Memory B cell (primary cell): Measurements from ENCODE around the gene SRC.

Experiments used
- ATAC-seq: fragments of 150-1000 bp; cut with Tn5 transposase; 2 replicates; pipeline ENCODE4 v1.10.0; 2021; ENCODE audit warnings: low read depth, mild to moderate bottlenecking, moderate library complexity
- DNase-seq, 2 donors: peaks; one replicate each; pipeline ENCODE4 v3.0.0; 2022; ENCODE audit warnings: low spot score in 2 of 2
- H3K27ac Mint-ChIP-seq: one replicate; pipeline ENCODE4 v1.8.0; 2022; ENCODE audit warnings: mild to moderate bottlenecking, moderate library complexity, mixed read lengths
- H3K27me3 Mint-ChIP-seq: one replicate; pipeline ENCODE4 v1.8.0; 2022; ENCODE audit warnings: mixed read lengths
- H3K36me3 Mint-ChIP-seq: one replicate; pipeline ENCODE4 v1.8.0; 2022; ENCODE audit warnings: mild to moderate bottlenecking, mixed read lengths
- H3K4me1 Mint-ChIP-seq: one replicate; pipeline ENCODE4 v1.8.0; 2022; ENCODE audit warnings: mixed read lengths
- H3K4me3 Mint-ChIP-seq: one replicate; pipeline ENCODE4 v1.8.0; 2022; ENCODE audit warnings: mild to moderate bottlenecking, moderate library complexity, mixed read lengths
- H3K9me3 Mint-ChIP-seq: one replicate; pipeline ENCODE4 v1.8.0; 2022; ENCODE audit warnings: mixed read lengths

The SRC gene

DNA sequence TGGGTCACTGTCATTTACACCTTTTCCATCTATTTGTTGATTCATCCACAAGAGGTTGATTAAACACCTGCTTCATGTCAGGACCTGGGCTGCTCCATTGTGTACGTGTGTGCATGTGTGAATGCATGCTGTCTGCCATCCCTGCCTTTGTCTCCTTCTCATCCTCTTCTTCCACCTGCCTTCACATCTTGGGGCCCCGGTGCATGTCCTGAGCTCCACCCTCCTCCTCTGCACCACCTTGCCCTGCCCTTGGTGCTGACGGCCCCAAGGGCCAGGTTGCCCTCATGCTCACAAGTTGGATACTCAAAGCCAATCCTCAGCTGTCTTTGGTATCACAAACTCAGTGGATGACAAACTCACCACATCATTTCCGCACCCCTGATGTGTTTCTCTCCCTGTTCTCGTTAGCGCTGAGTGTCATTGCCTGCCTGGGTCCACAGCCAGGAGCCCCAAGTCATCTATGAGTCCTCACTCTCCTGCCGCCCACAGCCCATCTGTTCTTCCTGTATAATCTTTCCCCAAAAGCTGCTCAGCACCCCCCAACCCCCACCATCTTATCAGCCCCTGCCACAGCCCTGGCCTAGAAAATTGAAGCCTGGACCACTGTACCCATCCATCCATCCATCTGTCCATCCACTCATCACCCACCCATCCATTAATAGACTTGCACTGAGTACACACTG lies 85.0 kb downstream of the SRC start:
- H3K4me3 Mint-ChIP-seq, result no peak overlapping the region
- no peaks in the 10 kb centered on the region for H3K4me1 Mint-ChIP-seq
- DNase-seq (no peak), ATAC-seq (no peak)
- no peaks in the 10 kb centered on the region for H3K36me3 Mint-ChIP-seq
- H3K9me3 Mint-ChIP-seq, result no peaks in the 10 kb centered on the region
- no peak overlapping the region for H3K27ac Mint-ChIP-seq
- no peaks in the 10 kb centered on the region for H3K27me3 Mint-ChIP-seq

DNA sequence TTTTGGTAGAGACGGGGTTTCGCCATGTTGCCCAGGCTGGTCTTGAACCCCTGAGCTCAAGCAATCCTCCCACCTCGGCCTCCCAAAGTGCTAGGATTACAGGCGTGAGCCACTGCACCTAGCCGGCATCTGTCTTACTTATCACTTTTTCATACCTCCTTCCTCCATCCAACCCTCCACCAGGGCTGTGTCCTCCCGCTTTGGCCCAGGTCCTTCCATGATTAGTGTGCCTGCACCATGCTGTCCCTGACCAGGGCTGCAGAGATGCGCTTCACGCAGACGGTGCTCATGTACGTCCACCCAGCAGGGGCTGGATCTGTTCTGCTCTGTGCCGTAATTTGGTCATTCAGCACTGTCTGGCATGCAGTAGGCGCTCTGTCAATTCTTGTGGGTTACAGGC lies 85.8 kb downstream of the SRC start:
- no peaks in the 10 kb centered on the region for H3K4me1 Mint-ChIP-seq
- no peaks in the 10 kb centered on the region for H3K36me3 Mint-ChIP-seq
- no peak for ATAC-seq
- no peak overlapping the region for H3K4me3 Mint-ChIP-seq
- peaks cover 4% of the 10 kb centered on the region for H3K27me3 Mint-ChIP-seq
- H3K9me3 Mint-ChIP-seq, result no peaks in the 10 kb centered on the region
- H3K27ac Mint-ChIP-seq, result no peak overlapping the region
- no peak for DNase-seq

DNA sequence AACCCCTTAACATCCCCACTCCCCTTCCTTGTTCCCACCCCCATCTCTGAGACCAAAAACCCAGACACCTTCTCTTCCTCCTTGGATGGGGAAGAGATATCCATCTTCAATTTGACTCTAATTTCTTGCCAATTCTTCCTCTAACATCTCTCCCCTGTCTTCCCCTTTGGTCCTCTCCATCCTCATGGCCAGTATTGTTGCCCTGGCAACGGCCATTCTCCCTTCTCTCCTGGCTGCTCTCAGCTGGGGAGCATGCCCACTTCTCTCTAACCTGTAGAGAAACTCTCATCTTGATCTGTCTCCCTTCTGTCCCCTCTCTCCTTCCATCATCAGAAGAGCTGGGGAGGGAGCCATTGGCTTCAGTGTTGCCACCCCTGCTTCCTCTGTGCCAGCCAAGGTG lies 86.7 kb downstream of the SRC start:
- Mint-ChIP-seq H3K27me3 (peaks cover 8% of the 10 kb centered on the region), H3K27ac (no peak overlapping the region), H3K4me1 (no peaks in the 10 kb centered on the region), H3K9me3 (no peaks in the 10 kb centered on the region), H3K4me3 (no peak overlapping the region), H3K36me3 (no peaks in the 10 kb centered on the region)
- no peak for ATAC-seq
- DNase-seq, result no peak

DNA sequence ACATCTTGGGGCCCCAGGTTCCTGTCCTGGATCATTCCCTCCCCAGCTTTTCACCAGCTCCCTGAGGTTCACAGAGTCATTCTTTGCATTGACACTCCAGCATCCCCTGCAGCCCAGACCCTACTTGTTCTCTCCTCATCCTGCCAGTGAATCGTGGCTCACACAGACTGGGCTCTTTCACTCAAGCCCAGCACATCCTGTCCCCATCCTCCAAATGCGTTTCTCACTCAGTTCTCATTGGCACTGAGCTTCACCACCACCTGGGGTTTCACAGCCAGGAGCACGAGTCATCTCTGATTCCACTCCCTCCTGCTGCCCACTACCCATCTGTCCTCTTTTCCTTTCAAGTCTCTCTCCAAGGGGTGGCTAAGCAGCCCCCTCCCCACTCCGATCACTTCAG lies 89.7 kb downstream of the SRC start:
- H3K9me3 Mint-ChIP-seq, result no peaks in the 10 kb centered on the region
- H3K4me3 Mint-ChIP-seq, result no peak overlapping the region
- ATAC-seq (no peak), DNase-seq (no peak)
- H3K27me3 Mint-ChIP-seq, result peaks cover 22% of the 10 kb centered on the region
- H3K36me3 Mint-ChIP-seq, result no peaks in the 10 kb centered on the region
- H3K4me1 Mint-ChIP-seq, result no peaks in the 10 kb centered on the region
- no peak overlapping the region for H3K27ac Mint-ChIP-seq

DNA sequence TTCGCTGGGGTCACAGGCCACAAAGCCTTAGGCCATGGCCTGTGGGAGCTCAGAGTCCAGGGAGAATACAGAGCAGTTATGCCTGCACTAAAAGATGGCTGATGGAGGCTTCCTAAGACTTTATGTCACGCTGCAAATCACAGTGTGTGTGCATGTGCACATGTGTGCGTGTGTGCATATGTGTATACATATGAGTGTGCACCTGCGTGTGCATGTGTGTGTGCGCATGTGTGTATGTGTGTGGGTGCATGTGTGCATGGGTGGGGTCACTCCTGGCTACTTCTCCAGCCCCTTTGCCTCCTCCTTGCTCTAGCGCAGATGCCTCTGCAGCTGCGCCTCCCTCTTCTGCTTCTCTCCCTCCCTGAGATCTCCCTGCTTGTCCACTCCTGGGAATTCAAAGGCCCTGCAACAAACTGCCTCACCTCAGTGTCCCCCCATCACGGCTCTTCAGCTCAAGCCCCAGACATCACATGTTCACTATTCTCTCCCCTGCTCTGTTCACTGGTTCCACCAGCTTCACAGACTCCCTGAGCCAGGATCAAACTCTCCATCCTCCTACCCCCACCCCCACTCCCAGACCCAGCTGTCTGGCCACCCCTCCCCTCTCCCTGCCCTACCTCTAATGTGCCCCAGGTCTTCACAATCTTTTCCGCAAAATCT lies 90.7 kb downstream of the SRC start:
- Mint-ChIP-seq H3K36me3 (no peaks in the 10 kb centered on the region), H3K27ac (no peak overlapping the region), H3K4me3 (no peak overlapping the region), H3K4me1 (no peaks in the 10 kb centered on the region), H3K9me3 (no peaks in the 10 kb centered on the region), H3K27me3 (peaks cover 22% of the 10 kb centered on the region)
- no peak for ATAC-seq
- DNase-seq, result no peak

DNA sequence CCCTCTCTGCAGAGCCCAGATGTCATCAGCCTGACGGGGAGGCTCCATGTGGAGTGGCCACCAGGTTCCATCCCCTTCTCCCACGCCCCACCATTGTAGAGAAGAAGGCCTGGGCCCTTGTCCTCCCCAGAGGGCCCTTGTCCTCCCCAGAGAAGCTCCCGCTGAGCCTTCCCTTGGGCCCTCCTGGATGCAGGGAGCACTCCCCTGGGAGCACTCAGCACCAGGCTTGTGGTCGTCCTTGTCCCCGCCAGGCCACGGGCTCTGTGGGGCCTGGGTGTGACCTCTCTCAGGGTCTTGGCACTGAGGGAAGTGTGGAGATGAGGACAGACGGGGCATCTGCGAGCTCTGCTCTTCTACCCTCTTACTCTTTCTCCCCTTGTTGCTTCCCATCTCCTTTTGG lies 91.7 kb downstream of the SRC start:
- Mint-ChIP-seq H3K36me3 (no peaks in the 10 kb centered on the region), H3K27ac (no peak overlapping the region), H3K4me3 (no peak overlapping the region), H3K4me1 (no peaks in the 10 kb centered on the region), H3K27me3 (peaks cover 22% of the 10 kb centered on the region), H3K9me3 (no peaks in the 10 kb centered on the region)
- ATAC-seq, result no peak
- DNase-seq, result no peak

DNA sequence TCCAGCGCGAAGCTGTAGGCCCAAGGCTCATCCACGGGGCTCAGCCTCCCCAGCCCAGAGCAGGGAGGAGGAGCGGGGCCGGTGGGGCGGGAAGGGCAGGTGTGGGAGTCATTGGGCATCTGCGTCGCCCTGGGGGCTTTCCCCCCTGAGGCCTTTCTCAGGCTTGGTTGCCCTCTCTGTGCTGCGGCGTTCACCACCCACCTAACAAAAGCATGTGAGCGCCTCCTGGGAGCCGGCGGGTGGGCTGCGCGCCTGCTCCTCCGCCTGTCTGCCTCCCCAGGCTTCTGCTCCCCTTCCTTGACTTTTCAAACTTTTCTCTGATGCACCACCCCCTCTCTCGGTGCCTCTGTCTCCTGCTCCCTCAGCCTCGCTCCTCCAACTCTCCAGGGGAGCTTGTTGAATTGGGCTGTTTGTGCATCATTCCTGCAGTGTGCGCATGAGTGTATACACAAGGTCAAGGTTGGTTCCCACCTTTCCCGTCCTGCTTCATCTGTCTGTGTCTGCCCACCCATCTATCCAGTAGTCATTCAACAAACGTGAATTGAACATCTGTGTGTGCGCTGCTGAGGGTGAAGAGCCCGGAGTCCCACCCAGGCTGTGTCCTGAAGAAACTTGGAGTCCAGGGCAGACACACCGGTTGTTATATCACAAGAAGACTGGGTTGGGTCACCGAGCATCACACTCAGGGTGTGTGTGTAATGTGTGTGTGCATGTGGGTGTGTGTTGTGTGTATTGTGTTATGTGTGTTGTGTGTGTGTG lies 92.7 kb downstream of the SRC start:
- Mint-ChIP-seq H3K9me3 (no peaks in the 10 kb centered on the region), H3K27ac (no peak overlapping the region), H3K4me3 (no peak overlapping the region), H3K4me1 (no peaks in the 10 kb centered on the region), H3K27me3 (peaks cover 22% of the 10 kb centered on the region), H3K36me3 (no peaks in the 10 kb centered on the region)
- no peak for ATAC-seq
- no peak for DNase-seq

DNA sequence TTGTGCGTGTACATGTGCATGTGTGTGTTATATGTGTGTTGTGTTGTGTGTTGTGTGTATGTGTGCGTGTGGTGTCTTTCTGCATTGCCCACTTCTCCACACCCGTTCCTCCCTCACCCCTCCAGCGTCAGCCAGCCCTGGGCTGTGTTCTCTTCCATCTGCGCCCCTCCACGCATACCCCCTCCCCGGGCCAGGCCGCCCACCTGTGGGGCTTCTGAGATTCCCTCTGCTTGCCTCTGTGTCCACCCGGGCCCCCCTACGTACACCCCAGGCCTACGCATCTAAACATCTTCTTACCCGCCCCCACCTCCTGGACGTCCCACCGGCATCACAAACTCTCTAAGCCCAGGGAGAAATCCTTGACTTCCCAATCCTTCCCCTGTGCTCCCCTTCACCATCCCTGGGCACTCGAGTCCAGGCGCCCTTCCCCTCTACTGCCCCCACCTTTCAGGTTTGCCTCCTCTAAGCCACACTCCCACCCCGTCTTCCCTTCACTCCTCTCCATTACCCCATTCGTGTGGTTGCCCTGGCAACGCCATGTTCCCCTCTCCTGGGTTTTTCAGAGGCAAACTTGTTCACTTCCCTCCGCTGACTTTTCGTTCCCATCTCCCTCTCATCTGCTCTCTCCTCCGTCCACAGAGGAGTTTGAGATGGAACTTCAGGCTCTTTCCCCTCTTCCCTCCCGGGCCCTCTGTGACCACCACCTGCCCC lies 93.4 kb downstream of the SRC start:
- Mint-ChIP-seq H3K4me1 (no peaks in the 10 kb centered on the region), H3K4me3 (no peak overlapping the region), H3K36me3 (no peaks in the 10 kb centered on the region), H3K9me3 (no peaks in the 10 kb centered on the region), H3K27me3 (peaks cover 22% of the 10 kb centered on the region), H3K27ac (no peak overlapping the region)
- DNase-seq (no peak), ATAC-seq (no peak)

DNA sequence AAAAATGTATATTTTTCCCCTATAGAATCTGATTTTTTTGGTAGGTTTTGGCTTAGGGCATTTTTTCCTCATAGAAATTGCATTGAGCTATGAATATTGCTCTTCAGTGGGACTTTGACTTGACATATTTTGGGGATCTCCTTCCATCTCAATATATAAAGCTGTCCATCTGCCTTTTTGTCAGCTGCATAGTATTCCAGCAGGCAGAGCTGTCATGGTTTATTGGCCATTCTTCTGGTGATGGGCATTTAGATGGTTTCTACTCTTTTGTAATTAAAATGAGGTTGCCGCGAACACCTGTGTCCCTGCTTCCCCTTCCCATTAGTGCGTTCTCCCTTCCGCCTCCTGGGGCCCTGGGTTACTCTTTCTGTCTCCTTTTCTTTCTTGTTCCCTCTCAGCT lies 95.1 kb downstream of the SRC start:
- no peak overlapping the region for H3K27ac Mint-ChIP-seq
- no peaks in the 10 kb centered on the region for H3K36me3 Mint-ChIP-seq
- no peak for DNase-seq
- no peaks in the 10 kb centered on the region for H3K9me3 Mint-ChIP-seq
- no peak for ATAC-seq
- peaks cover 22% of the 10 kb centered on the region for H3K27me3 Mint-ChIP-seq
- no peaks in the 10 kb centered on the region for H3K4me1 Mint-ChIP-seq
- H3K4me3 Mint-ChIP-seq, result no peak overlapping the region

DNA sequence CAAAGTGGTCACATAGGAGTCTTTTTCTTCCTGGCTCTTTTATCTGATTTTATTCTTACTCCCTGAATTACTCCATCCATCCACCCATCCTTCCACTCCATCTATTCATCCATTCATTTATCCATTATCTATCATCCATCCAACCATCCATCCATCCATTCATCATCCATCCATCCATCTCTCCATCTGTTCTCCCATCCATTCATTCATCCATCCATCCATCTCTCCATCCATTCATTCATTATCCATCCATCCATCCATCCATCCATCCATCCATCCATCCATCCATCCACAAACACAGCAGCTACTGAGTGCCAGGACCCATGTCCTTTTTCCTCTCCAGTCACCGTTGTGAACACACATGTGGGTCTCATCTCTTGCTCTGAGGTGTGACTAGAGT lies 96.6 kb downstream of the SRC start:
- peaks cover 3% of the 10 kb centered on the region for H3K4me1 Mint-ChIP-seq

DNA sequence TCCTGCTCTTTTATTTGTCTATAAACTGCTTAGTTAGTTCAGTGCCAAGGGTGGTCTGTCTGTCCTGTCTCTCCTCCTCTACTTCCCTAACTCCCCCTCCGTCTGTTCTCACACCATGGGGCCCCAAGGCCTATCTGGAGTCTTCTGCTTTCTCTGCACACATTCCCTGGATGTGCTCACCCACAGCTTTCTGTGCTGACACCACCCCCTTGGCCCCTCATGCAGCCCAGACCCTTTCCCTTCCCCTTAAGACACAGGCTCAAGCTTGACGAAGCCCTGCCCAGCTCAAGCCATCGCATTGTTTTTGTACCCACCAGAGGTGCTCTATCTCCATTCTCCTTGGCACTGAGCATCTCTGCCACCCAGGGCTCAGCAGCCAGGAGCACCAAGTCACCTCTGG lies 97.0 kb downstream of the SRC start:
- Mint-ChIP-seq H3K4me1 (peaks cover 3% of the 10 kb centered on the region), H3K4me3 (no peak overlapping the region), H3K27me3 (peaks cover 21% of the 10 kb centered on the region), H3K27ac (no peak overlapping the region), H3K36me3 (no peaks in the 10 kb centered on the region), H3K9me3 (no peaks in the 10 kb centered on the region)
- no peak for DNase-seq
- no peak for ATAC-seq

More for the DNA sequence above, 96.6 kb downstream of the SRC start:
- DNase-seq (no peak), ATAC-seq (no peak)
- Mint-ChIP-seq H3K4me3 (no peak overlapping the region), H3K9me3 (no peaks in the 10 kb centered on the region), H3K27me3 (peaks cover 21% of the 10 kb centered on the region), H3K27ac (no peak overlapping the region), H3K36me3 (no peaks in the 10 kb centered on the region)

DNA sequence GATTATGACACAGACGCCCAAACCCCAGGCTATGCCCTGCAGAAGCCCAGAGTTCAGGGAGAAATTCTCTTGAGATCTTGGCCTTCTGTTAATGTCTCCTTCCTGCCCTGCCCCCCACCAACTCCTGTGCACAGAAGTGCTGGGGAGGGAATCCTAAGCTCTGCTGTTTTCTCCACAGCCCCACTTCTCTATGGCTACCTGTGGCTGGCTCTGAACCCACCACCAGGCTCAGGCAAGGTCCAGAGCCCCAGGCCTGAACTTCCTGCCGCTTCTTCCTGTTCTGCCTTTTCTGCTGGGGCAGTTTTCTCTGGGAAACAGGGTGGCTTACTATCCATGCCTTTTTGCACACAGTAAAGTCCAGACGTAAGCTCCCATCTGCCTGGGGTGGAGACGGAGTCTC lies 97.7 kb downstream of the SRC start:
- Mint-ChIP-seq H3K4me3 (no peak overlapping the region), H3K36me3 (no peaks in the 10 kb centered on the region), H3K27ac (no peak overlapping the region), H3K9me3 (no peaks in the 10 kb centered on the region), H3K4me1 (peaks cover 3% of the 10 kb centered on the region), H3K27me3 (peaks cover 20% of the 10 kb centered on the region)
- no peak for ATAC-seq
- DNase-seq, result no peak

DNA sequence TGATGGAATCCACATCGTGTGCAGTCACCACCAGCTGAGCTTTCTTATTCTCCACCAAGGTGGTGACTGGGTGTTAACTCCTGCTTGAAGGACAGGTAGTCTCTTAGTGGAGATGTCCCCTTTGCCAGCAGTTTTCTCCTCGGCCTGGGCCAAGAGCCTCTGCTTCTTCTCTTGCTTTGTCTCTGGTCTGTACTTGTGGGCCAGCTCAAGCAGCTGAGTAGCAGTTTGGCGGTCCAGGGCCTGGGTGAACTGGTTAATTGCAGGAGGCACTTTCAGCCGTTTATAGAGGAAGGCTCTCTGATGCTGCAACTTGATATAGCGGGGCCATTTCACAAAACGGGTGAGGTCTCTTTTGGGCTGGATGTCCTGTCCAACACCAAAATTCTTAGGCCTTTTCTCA lies 99.1 kb downstream of the SRC start:
- Mint-ChIP-seq H3K9me3 (no peaks in the 10 kb centered on the region), H3K4me3 (no peak overlapping the region), H3K27me3 (peaks cover 7% of the 10 kb centered on the region), H3K4me1 (peaks cover 3% of the 10 kb centered on the region), H3K36me3 (no peaks in the 10 kb centered on the region), H3K27ac (no peak overlapping the region)
- ATAC-seq (no peak), DNase-seq (no peak)
